K562 (cell line): ENCODE measurements around the gene NR1D2. TPM values are rescaled to one million over a fixed set of nuclear protein-coding genes. Genes with fewer than 3 reads are reported as not detected.

Experiments
- EWSR1 ChIP-seq: fragments of 450-650 bp; IDR thresholded peaks from 2 replicates; pipeline ENCODE4 v1.6.1; 2018; ENCODE audit warnings: borderline replicate concordance, mild to moderate bottlenecking, low read depth, moderate library complexity; ENCODE audit not compliant: partially characterized antibody
- HNRNPUL1 ChIP-seq: fragments of 200-400 bp; formaldehyde crosslinking; IDR thresholded peaks from 2 replicates; pipeline ENCODE4 v1.6.1; 2017; ENCODE audit warnings: low read length
- KAT8 ChIP-seq: fragments of 450-650 bp; IDR thresholded peaks from 2 replicates; pipeline ENCODE4 v1.6.1; 2016; ENCODE audit warnings: low read depth, mild to moderate bottlenecking
- MTA2 ChIP-seq: fragments of 450-650 bp; IDR thresholded peaks from 2 replicates; pipeline ENCODE4 v1.6.1; 2016; ENCODE audit warnings: low read depth
- POU5F1 ChIP-seq: fragments of 150-350 bp; IDR thresholded peaks from 2 replicates; pipeline ENCODE4 v1.6.1; 2014; ENCODE audit warnings: borderline replicate concordance, low read length, low read depth, mild to moderate bottlenecking; ENCODE audit not compliant: partially characterized antibody
- ZNF586 ChIP-seq: fragments of 450-650 bp; formaldehyde crosslinking; conservative IDR thresholded peaks from 2 replicates; pipeline ENCODE4 v1.4.0; 2020; ENCODE audit warnings: mild to moderate bottlenecking, moderate library complexity
- ZNF589 ChIP-seq: fragments of 200-800 bp; sonication (Bioruptor generic); IDR thresholded peaks from 2 replicates; pipeline ENCODE4 v1.6.1; 2016; ENCODE audit warnings: low read depth, missing genetic modification characterization, missing compliant biosample characterization
- polyA plus RNA-seq, 8 experiments: library from polyadenylated mRNA; depleted of rRNA in 4 of 8; stranded (reverse) in 5 of 8; unstranded in 3 of 8; fragments of >200 nt; fragmentation: Nextera tagmentation in 2 of 8; fragmentation: Illumina TruSeq in 1 of 8; extraction: Ambion mirVana in 2 of 8; extraction: Trizol in 1 of 8; gene quantifications; 2 replicates each; pipeline versions ENCODE4 v1.2.1 to v1.2.3, GENCODE V29; 2011 to 2014; ENCODE audit warnings: inconsistent platforms in 1 of 8, missing spikeins in 1 of 8
- total RNA-seq, 7 experiments: library from RNA; depleted of rRNA in 6 of 7; stranded (reverse); fragments of >200 nt in 6 of 7; fragmentation: Illumina TruSeq in 2 of 7; extraction: Trizol in 2 of 7; gene quantifications; 2 replicates each; pipeline versions ENCODE4 v1.2.1 to v1.2.3, GENCODE V29; 2011 to 2021; ENCODE audit warnings: low replicate concordance in 1 of 7
- TF ChIP-seq, protein P1 (sequence below): sonication (generic); formaldehyde crosslinking; IDR thresholded peaks from 2 replicates; pipeline ENCODE4 v1.8.0; 2022; ENCODE audit warnings: mild to moderate bottlenecking, missing genetic modification reagents

Gene NR1D2
- total and polyA plus RNA-seq, 9 of the 15 experiments (the other 6 are each of a cell fraction or from before 2014, with no cell fraction given) = 1.2 to 5.5 (median 2.9) TPM

DNA sequence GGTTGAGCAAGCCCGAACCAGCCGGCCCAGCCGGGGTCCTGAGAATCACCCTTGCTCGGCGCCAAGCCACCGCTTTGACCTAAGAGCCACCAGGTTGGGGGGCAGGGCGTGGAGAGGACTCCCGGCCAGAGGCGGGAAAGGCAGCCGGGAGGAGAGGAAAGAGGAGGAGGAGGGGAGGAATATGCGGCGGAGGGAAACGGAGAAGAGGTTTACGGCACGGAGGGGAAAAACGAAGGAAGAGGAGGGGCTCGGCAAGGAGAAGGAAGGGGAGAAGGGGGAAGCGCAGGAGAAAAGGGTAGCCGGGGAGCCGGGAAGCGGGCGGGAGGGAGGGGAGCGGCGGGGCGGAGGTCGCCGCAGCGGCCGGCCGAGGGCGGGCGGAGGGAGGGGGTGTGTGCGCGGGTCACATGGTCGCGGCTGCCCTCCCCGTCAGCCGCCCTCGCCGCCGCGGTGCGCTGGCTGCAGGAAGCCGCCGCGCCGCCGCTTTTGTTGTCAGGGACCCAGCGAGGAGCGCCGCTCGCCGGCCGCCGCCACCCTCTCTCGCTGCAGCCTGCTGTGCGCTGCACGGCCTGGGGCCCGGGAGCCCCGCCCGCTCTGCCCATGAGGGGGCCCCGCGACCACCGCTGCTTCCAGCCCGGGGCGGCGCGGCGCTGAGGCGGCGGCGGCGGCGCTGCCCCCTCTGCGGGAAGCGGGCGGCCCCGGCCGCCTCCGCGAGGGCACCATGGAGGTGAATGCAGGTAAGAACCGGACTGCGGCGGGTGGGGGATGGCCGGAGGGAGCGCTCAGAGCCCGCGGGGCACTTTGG is at the start of gene NR1D2 (continued):
- TF ChIP-seq, protein P1, sequence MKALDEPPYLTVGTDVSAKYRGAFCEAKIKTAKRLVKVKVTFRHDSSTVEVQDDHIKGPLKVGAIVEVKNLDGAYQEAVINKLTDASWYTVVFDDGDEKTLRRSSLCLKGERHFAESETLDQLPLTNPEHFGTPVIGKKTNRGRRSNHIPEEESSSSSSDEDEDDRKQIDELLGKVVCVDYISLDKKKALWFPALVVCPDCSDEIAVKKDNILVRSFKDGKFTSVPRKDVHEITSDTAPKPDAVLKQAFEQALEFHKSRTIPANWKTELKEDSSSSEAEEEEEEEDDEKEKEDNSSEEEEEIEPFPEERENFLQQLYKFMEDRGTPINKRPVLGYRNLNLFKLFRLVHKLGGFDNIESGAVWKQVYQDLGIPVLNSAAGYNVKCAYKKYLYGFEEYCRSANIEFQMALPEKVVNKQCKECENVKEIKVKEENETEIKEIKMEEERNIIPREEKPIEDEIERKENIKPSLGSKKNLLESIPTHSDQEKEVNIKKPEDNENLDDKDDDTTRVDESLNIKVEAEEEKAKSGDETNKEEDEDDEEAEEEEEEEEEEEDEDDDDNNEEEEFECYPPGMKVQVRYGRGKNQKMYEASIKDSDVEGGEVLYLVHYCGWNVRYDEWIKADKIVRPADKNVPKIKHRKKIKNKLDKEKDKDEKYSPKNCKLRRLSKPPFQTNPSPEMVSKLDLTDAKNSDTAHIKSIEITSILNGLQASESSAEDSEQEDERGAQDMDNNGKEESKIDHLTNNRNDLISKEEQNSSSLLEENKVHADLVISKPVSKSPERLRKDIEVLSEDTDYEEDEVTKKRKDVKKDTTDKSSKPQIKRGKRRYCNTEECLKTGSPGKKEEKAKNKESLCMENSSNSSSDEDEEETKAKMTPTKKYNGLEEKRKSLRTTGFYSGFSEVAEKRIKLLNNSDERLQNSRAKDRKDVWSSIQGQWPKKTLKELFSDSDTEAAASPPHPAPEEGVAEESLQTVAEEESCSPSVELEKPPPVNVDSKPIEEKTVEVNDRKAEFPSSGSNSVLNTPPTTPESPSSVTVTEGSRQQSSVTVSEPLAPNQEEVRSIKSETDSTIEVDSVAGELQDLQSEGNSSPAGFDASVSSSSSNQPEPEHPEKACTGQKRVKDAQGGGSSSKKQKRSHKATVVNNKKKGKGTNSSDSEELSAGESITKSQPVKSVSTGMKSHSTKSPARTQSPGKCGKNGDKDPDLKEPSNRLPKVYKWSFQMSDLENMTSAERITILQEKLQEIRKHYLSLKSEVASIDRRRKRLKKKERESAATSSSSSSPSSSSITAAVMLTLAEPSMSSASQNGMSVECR (CRISPR knock-in tag) = 0 out of 2 replicates have a peak, but pooled peaks have one; percentile 32
- TF ChIP-seq MTA2 = peak; percentile 39; the same call in 1 of the 2 replicates
- TF ChIP-seq KAT8 = no peak
- no peak for TF ChIP-seq HNRNPUL1
- TF ChIP-seq ZNF589 = no peak
- no peak for TF ChIP-seq EWSR1
- no peak for TF ChIP-seq ZNF586
- no peak for TF ChIP-seq POU5F1
